ENCODE results near the gene RPS29.
A peak's percentile ranks its signal among the peaks of the same experiment; 100 is the strongest.

The RPS29 gene

GRCh38 chr14:49585803-49586672 lies at the start of gene RPS29:
RPS29 (minus strand) TSS chr14:49586380; CDS start chr14:49586346, 34 bp downstream.
- peak within 1 kb of the TSS; percentile 78 for H3K4me3 ChIP-seq (ENCODE audit: low read depth, low read length)
- no peak for TF ChIP-seq CTCF (conservative IDR thresholded peaks at IDR 0.05; ENCODE audit: low read depth, low read length)
- DNase-seq (ENCODE audit: low read depth), result peak; percentile 100

GRCh38 chr14:49634547-49635334 lies 48.6 kb upstream of the RPS29 start, which contains the start of gene DNAAF2:
DNAAF2 (minus strand) TSS chr14:49635244; CDS start chr14:49635149, 95 bp downstream.
- H3K4me3 ChIP-seq (ENCODE audit: low read depth, low read length), result peak within 1 kb of the TSS; percentile 96
- DNase-seq (ENCODE audit: low read depth), result peak; percentile 80
- no peak for TF ChIP-seq CTCF (conservative IDR thresholded peaks at IDR 0.05; ENCODE audit: low read depth, low read length)

DNA sequence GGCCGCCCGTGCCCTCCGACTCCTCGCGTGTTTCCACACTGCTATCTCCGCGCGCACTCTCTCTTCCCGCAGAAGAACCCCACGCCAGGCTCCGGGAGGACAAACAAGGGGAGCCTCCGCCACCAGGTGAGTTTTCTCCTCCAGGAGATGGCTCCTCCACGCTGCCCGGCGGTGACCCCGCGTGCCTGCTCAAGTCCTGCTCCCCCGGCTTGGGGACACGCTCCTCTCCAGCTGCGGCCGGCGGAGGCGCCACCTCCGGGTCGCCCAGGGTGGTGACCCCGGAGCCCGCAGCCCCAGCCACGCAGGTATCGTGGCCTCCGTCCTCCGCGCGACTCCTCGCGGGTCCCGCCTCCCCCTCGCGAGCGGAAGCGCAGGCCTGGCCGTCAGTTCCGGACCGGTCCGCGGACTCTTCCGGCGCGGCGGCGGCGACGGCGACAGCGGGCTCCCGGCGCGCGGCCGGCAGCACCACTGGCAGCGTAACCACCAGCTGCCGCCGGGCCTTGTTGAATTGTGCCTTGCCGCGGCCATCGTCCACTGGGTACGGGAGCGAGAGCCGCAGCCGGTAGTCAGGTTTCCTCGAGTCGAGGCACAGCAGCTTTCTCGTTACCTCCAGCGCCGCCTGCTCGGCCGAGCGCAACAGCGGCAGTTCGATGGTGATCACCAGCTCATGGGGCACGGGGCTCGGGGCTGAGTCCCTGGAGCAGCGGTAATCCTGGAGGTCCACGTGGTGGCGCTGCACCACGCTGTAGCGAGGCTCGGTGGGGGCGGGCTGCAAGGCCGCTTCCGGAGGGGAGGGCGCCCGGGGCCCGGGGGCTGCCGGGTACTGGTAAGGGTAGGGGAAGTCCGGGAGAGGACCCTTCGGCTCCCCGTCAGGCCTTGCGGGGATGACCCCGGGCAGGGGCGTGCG lies 47.7 kb upstream of the RPS29 start:
- H3K4me3 ChIP-seq (ENCODE audit: low read depth, low read length), result peak overlapping the region; percentile 96
- DNase-seq (ENCODE audit: low read depth), result peak; percentile 98
- TF ChIP-seq CTCF (conservative IDR thresholded peaks at IDR 0.05; ENCODE audit: low read depth, low read length), result peak; percentile 66

DNA sequence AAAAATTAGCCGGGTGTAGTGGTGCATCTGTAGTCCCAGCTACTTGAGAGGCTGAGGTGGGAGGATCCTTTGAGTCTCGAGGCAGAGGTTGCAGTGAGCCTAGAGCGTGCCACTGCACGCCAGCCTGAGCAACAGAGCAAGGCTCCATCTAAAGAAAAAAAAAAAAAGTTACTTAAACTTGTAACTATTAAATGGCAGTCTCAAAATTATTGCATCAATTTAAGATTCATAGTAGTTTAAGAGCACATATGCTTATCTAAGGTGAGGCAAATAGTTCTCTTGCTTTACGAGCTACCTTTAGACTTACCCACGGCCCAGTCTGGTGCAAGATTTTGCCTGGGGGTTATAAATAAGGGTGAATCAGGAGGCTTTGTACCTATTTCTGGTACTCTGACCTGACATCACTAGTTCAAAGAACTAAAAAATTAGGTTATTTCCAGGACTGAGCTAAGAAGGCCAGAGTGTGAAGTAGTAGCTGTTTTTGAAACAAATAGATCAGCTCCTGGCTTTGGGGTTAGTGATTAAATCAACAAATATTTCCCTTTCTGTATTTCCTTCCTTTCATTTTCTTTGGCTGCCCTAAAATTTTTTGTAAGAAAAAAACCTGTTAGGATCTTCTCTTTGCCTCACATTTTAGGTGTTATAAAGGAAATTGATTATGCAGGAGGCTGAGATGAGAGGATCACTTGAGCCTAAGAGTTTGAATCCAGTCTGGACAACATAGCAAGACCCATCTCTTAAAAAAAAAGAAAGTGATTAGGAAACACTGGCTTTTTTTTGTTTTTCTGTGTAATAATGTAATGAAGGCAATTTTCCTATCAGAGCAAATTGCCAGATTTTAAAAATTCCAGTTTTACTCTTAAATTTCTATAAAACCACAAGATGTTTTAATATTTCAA lies 38.0 kb upstream of the RPS29 start:
- TF ChIP-seq CTCF (conservative IDR thresholded peaks at IDR 0.05; ENCODE audit: low read depth, low read length), result no peak
- H3K4me3 ChIP-seq (ENCODE audit: low read depth, low read length), result no peak overlapping the region
- no peak for DNase-seq (ENCODE audit: low read depth)

DNA sequence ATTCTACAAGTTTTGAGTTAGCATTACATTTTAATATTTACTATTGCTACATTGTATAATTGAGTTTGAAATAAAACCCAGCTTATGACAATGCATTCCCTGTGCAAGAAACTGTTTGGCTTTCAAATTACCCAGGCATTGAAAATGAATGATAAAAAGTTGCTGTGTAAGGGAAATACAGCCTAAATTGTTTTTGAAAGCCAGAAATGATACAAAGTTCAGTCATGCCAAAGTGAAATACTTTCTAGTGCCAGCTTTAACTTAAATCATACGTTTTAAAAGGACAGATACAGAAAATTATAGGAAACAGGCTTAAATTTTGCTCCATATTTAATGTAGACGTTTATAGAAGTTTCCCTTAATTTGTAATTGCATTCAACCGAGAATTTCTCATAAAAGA lies 37.2 kb upstream of the RPS29 start:
- DNase-seq (ENCODE audit: low read depth), result no peak
- peak overlapping the region; percentile 94 for H3K4me3 ChIP-seq (ENCODE audit: low read depth, low read length)
- TF ChIP-seq CTCF (conservative IDR thresholded peaks at IDR 0.05; ENCODE audit: low read depth, low read length), result no peak

Data from choroid plexus epithelial cell (primary cell).